Lower lobe of right lung (tissue), 2 donors: ENCODE measurements around the gene SLC29A1. TPM values are rescaled to one million over a fixed set of nuclear protein-coding genes. Genes with fewer than 3 reads are reported as not detected.

Experiments used
- ATAC-seq, 2 donors: fragments of 200-7000 bp; cut with Tn5 transposase; one replicate each; pipeline ENCODE4 v1.9.1; 2020 to 2022; ENCODE audit warnings: mild to moderate bottlenecking in 2 of 2, moderate library complexity in 2 of 2
- DNase-seq: peaks from one replicate; pipeline ENCODE4 v3.0.0-alpha.2; 2020
- H3K27ac ChIP-seq: fragments of 200-600 bp; one replicate; pipeline ENCODE4 v1.8.0; 2022
- H3K27me3 ChIP-seq: fragments of 200-600 bp; one replicate; pipeline ENCODE4 v1.8.0; 2022; ENCODE audit warnings: low read depth
- H3K36me3 ChIP-seq: fragments of 200-600 bp; one replicate; pipeline ENCODE4 v1.8.0; 2022; ENCODE audit warnings: mild to moderate bottlenecking
- H3K4me1 ChIP-seq: fragments of 200-600 bp; one replicate; pipeline ENCODE4 v1.8.0; 2022
- H3K4me3 ChIP-seq: fragments of 200-600 bp; one replicate; pipeline ENCODE4 v1.8.0; 2022; ENCODE audit warnings: mild to moderate bottlenecking
- H3K9me3 ChIP-seq: fragments of 200-600 bp; one replicate; pipeline ENCODE4 v1.8.0; 2022
- intact Hi-C: fragments of 100-400 bp; cut with DNase I; formaldehyde crosslinking; loops from one replicate; pipeline ENCODE4 v1.11.0; 2022
- total RNA-seq: library from RNA; stranded (reverse); fragmentation: NEBNext Ultra II Directional; extraction: Animal tissue kit (Norgen Biotek cat#: 25700); gene quantifications from one replicate; pipeline ENCODE4 v1.2.1, GENCODE V29; 2021
- TF ChIP-seq, protein P1 (sequence below): fragments of 200-600 bp; IDR thresholded peaks from one replicate; pipeline ENCODE4 v1.8.0; 2022; ENCODE audit warnings: antibody characterized with exemption, mild to moderate bottlenecking
- donor health status: DM: no; HTN: yes; CAD: no; lungs with severe emphysema.

The SLC29A1 gene
- total RNA-seq, 1 donor from 2014 or later, result 36.2 TPM

DNA sequence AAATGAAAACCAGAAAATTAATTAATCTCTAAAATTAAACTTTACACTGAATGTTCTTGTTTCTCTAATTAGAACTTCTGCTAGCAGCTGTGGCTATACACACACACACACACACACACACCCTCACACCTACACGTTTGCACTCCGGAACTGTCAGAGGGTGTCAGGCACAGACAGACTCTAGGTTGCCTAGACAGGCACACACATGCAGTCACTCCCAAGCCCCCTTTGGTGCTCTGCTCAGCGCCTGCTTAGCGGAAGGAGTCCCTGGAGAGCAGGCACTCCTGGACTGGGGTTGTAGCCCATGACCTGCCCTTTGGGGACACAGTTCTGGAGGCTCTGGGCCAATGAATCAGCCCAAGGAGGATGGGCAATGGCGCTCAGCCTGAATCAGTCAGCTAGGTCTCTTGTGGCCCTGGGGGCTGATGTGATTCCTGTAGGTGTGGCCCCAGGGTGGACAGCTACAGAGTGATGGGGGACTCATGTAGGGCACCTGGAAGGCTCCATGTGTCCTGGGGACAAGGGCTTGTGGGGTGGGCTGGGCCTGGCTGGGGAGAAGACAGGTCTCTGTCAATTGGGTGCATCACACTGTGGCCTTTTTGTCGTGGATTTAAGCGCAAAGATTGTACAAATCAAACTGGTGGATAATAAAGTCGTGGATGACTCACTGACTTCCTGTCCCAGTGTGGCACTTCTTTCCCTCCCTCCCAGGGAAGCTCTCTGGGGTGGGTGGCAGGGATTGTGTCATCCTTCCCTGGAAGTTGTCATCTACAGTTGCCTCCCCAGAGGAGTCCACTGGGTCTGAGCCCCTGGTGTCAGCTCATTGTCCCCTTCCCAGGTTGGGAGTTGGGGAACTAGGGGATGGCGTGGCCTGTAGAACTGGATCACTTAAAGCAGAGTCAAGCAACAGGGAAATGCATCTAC is 55.6 kb downstream of the SLC29A1 start:
- DNase-seq (no peak), ATAC-seq (no peak)
- TF ChIP-seq, protein P1, sequence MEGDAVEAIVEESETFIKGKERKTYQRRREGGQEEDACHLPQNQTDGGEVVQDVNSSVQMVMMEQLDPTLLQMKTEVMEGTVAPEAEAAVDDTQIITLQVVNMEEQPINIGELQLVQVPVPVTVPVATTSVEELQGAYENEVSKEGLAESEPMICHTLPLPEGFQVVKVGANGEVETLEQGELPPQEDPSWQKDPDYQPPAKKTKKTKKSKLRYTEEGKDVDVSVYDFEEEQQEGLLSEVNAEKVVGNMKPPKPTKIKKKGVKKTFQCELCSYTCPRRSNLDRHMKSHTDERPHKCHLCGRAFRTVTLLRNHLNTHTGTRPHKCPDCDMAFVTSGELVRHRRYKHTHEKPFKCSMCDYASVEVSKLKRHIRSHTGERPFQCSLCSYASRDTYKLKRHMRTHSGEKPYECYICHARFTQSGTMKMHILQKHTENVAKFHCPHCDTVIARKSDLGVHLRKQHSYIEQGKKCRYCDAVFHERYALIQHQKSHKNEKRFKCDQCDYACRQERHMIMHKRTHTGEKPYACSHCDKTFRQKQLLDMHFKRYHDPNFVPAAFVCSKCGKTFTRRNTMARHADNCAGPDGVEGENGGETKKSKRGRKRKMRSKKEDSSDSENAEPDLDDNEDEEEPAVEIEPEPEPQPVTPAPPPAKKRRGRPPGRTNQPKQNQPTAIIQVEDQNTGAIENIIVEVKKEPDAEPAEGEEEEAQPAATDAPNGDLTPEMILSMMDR, result no peak
- Histone ChIP-seq H3K4me3 (no peak overlapping the region), H3K36me3 (no peaks in the 10 kb centered on the region), H3K27me3 (peaks cover 38% of the 10 kb centered on the region), H3K9me3 (no peaks in the 10 kb centered on the region), H3K27ac (no peak overlapping the region), H3K4me1 (peaks cover 4% of the 10 kb centered on the region)
- intact Hi-C loops, result no loop called here

Other genes starting within 250 kb of the SLC29A1 start
- 83.9 TPM for gene MRPL14, start 96.1 kb upstream of the SLC29A1 start, total RNA-seq
- 99.2 TPM for gene TMEM63B, start 96.0 kb upstream of the SLC29A1 start, total RNA-seq
- gene CAPN11, start 64.8 kb upstream of the SLC29A1 start, total RNA-seq, result 0.27 TPM
- gene MYMX, start 6.7 kb upstream of the SLC29A1 start, total RNA-seq, result not detected
- 680 TPM for gene HSP90AB1, start 23.5 kb downstream of the SLC29A1 start, total RNA-seq
- 23.8 TPM for gene SLC35B2, start 33.9 kb downstream of the SLC29A1 start, total RNA-seq
- gene NFKBIE, start 42.0 kb downstream of the SLC29A1 start, total RNA-seq, result 10.4 TPM
- not detected for gene TMEM151B, start 46.9 kb downstream of the SLC29A1 start, total RNA-seq
- gene AARS2, start 89.8 kb downstream of the SLC29A1 start, total RNA-seq, result 12.0 TPM
- 1.8 TPM for gene SPATS1, start 119.1 kb downstream of the SLC29A1 start, total RNA-seq
- gene CDC5L, start 164.1 kb downstream of the SLC29A1 start, total RNA-seq, result 18.3 TPM